NCI-H2227 (cell line): ENCODE measurements around the gene RFLNA.

Experiments used
- DNase-seq: peaks from one replicate; lab custom pipeline; 2025; ENCODE audit not compliant: unreplicated experiment; lab: John Stamatoyannopoulos, UW

Gene RFLNA

DNA sequence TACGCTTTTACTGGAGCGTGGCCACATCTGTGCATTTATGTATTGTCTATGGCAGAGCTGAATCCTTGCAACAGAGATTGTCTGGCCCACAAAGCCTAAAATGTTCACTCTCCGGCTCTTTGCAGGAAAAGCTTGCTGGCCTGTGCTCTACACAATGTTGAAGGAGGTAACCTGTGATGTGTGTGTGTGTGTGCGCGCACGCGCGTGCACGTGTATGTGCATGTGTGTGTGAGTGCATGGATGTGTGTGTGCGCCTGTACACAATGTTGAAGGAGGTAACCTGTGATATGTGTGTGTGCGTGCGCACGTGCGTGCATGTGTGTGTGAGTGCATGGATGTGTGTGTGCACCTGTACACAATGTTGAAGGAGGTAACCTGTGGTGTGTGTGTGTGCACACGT is 62.7 kb downstream of the RFLNA start:
- DNase-seq = no peak

DNA sequence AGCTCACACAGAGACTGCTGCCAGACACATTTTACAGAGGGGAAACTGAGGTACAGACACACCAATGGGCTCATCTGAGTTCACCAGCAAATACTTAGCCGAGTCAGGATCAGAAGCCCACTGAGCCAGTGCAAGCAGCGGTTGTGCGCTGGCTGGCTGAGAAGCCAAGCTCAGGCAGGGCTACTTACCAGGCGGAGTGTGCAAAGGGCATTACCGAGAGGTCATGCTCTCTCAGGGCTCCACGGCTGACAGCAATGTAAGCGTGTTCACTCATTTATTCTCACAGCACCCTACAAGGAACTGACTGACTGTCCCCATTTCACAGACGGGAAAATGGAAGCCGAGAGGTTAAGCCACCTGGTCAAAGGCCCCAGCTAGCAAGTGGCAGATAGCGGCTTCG is 63.7 kb downstream of the RFLNA start:
- DNase-seq = no peak

DNA sequence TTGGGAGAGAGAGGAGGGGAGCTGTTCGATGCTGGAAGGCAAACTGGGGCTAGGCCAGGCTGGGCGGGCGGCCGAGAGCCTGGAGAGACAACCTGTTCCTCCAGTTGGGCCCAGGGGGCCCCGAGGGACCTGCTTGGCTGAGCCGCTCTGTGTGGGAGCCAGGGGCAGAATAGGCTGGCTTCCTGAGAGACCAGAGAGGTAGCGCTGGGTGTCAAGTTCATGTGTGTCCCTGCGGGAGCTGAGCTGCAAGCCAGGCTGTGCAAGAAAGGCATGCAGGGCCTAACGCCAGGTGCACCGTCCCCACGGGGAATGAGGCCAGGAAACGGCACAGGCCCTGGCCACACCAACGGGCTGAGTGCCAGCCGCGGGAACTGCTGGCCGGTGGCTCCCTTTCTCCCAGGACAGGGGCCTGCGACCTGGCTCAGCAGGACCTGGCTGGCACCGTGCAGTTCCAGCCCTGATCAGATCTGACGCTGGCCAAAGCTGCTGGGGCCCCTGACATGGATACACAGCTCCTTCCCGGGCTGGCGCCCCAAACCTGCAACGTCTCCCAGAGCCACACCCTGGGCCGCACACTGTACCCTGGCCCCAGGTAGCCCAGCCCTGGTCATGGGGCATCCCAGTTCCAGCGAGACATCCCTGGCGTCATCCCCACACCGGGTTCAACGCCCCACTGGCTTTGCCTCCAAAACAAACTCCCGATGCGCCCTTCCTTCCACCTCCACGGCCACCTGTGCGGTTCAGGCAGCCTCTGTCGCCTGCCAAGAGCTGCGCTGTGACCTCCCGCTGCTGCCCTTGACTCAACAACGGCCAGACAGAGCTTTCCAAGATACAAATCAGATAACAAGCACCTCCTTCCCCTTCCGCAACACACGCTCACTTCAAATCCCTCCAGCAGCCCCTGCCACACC is 65.0 kb downstream of the RFLNA start:
- DNase-seq = no peak

DNA sequence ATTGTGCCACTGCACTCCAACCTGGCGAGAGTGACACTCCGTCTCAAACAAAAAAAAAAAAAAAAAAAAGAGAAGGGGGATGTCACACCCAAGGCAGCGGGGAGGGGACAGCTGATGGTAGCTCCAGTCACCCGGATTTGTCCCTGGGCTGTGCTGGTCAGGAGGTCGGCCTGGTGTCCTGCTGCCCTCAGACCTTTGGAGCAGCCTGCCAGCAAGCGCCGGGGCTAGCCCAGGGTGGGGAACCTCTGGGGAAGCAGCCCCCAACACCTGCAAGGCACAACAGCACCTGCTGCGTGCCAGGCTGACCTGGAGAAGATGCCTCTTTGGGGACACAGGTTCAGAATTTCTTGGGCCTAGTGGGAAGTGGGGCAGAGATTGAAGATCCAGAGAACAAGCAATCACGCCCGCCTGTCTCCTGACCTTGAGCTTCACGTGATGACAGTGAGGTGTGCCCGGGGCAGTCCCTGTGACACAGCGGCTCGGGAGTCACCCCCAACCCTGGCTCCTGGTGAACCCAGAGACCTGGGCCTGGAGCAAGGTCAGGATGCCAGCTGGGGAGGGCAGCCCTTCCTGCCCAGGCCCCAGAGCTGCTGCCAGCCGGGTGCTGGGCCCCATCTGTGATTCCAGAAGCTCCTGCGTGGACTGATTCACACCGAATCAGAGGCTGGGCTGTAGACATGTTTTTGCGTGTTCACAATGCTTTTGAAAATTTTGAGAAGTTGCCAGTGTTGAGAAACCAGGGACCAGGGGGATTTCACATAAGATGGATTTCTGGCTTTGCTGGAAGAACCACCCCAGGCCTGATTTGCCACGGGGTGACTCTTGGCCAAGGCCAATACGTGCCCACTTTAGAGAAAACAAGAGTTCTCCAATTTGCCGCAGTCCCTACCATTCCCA is 66.4 kb downstream of the RFLNA start:
- DNase-seq = no peak

DNA sequence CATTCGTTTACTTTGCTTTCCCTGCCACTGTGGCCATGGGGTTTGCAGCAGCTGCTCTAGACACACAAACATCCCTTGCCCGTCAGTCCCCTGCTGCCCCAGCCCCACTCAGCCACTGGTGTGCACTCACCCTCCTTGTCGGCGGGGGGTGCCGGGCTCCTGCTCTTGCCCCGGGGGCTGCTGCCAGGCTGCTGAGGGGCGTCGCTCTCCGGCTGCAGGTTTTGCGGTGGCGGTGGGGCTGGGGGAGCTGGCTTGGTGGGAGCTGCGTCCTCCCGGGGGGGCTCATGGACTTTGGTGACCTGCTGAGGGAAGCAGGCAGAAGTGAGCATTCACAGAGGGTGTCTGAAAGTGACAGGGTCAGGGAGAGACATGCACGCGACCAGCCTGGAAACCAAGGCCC is 67.1 kb downstream of the RFLNA start:
- DNase-seq = no peak

DNA sequence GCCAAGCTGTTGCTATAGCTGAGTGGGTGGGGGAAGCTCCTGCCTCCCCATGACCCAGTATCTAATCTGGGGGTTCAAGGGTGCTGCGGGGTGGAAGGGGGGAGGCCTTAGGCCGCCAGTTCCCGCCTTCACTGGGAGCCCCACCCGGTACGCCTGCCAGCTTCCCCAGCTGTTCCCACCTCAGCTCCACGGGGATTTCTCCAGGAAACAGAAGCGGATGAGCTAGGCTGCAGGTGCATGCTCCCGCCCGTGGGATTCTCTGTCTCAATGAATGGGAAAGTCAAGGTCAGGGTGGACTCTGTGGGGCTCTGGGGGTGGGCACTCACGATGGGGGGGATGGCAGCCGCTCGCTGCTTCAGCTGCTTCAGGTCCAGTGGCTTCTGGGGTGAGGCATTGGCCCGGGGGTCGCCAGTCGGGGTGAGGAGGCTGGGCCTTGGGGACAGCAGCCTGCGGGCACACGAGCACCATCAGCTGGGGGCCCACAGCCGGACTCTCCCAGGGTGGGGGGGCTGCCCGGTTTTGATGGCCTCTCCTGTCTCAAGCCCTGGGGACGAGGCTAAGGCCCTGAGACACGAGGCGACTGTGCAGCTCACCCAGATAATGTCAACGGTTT is 68.6 kb downstream of the RFLNA start:
- no peak for DNase-seq

DNA sequence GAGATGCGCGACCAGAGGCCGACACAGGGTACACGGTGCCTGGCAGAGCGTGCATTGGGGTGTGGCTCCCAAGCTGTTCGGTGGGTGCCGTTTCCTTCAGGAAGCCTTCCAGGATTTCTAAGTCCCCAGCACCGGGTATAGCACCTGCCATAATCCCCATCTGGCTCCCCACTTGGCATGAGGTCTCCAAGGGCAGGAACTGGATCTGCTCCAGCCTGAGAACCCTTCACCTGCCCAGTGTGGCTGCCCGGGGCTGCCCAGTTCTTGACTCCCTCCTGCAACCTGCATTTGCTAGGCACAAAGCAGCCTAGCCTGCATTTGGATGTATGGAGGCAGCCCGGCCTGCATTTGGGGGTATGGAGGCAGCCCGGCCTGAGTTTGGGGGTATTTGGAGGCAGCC is 69.7 kb downstream of the RFLNA start:
- DNase-seq = no peak
